Fibroblast of the conjunctiva (primary cell): Measurements from ENCODE around the gene LHX4.

ENCODE experiments used
- DNase-seq: peaks from one replicate; pipeline ENCODE4 v3.0.0-alpha.2; 2010; ENCODE audit warnings: low read depth

LHX4 gene

GRCh38 chr1:180257486-180257885 is 27.4 kb downstream of the LHX4 start:
- DNase-seq: no peak

- DNase-seq: no peak
These were observed 28.2 kb downstream of the LHX4 start for GRCh38 chr1:180258290-180258689.

DNA sequence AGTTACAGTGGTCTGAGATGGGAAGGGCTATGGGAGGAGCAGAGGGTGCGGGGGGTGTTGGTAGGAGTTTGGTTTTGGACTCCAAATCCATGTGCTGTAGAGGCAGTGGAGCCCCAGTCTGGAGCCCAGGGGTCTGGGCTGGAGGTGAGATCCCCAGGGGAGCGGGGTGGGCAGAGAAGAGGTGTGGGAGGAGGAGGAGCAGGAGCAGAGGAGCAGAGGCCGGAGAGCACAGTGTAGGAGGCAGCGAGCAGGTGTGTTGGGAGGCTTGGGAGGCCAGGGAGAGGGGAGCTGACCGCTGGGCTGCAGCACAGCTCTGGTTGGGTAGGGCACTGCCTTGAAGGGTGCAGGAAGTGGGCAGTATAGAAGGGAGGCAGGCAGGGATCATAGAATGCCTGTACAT is 28.9 kb downstream of the LHX4 start:
- DNase-seq: no peak

- no peak for DNase-seq
These were observed 29.6 kb downstream of the LHX4 start for GRCh38 chr1:180259431-180260338.

- DNase-seq: no peak
These were observed 30.5 kb downstream of the LHX4 start for GRCh38 chr1:180260541-180260940.

GRCh38 chr1:180261030-180261429 is 31.0 kb downstream of the LHX4 start:
- DNase-seq: no peak

GRCh38 chr1:180261524-180262155 is 31.6 kb downstream of the LHX4 start:
- no peak for DNase-seq

DNA sequence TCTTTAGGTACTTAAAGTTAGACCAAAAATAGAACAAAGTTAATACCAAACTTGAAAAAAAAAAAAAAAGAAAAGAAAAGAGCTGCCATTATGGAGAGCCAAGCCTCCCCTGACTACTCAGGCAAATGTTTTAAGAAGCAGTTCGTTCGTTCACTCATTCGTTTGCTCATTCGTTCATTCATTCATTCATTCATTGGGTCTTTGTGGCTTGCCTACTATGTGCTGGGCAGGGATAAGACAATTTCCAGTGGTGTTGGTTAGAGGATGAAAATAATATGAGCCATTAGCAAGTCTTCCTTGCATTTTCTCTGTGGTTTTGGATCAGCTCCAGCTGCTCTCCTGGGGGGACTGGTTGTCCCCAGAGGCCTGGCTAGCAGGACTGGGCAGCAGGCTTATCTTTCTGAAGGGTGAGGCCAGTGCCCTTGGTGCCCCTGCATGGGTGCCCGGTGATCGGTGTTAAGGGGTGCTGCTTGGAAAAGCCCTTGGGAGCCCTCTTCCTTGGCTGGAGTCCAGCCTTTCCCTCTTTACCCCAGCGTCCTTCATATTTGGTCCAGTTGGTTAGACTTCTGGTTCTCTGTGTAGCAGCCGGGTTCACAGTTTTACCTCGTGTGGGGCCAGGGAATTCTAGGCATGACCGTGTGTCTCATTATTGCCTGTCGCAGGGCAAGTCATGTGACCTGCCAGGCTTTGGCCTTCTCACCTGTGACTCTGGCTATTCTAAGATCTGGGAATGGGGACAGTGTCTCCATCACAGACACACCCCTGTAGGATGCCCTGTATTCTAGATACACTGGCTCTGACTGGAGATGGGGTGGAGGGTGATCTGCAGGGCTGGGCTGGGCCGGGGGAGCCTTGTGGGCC is 32.8 kb downstream of the LHX4 start:
- no peak for DNase-seq

GRCh38 chr1:180264595-180264994 is 34.5 kb downstream of the LHX4 start:
- DNase-seq: no peak

DNA sequence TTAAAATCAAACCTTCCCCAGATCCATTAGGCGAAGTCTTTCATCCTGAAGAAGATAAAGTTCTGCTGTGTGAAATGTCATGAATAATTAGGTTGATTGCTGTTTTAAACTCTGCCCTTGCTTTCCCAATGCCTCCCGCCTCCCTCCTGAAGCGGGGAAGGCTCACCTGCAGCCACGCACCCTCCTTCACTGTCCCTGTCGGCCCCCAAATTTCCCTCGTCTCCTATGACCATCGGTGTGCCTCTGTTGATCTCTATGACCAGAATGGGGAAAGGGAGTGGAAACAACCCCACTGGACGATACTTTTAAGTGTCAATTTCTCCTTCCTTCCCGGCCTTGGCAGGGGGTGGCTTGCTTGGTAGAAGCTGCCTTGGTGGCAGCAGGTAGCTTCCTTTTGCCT is 35.1 kb downstream of the LHX4 start:
- DNase-seq: no peak

DNA sequence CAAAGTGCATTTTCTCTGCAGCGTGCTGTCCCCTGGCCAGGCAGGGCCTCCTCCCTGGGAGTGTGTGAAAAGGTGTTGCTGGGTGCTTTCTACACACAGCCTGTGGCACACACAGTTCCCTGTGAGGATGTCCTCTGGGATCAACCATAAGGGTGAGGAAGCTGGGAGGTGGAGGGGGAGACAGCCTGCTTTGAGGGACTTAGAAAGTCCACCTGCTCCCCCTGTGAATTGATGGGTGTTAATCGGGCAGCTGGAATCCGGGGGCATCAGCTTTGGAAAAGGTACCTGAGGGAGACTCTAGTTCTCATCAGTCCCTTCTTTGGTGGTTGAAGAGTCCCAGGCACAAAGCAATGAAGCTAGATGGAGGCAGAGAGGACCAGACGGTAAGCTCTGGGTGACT is 35.8 kb downstream of the LHX4 start:
- no peak for DNase-seq

DNA sequence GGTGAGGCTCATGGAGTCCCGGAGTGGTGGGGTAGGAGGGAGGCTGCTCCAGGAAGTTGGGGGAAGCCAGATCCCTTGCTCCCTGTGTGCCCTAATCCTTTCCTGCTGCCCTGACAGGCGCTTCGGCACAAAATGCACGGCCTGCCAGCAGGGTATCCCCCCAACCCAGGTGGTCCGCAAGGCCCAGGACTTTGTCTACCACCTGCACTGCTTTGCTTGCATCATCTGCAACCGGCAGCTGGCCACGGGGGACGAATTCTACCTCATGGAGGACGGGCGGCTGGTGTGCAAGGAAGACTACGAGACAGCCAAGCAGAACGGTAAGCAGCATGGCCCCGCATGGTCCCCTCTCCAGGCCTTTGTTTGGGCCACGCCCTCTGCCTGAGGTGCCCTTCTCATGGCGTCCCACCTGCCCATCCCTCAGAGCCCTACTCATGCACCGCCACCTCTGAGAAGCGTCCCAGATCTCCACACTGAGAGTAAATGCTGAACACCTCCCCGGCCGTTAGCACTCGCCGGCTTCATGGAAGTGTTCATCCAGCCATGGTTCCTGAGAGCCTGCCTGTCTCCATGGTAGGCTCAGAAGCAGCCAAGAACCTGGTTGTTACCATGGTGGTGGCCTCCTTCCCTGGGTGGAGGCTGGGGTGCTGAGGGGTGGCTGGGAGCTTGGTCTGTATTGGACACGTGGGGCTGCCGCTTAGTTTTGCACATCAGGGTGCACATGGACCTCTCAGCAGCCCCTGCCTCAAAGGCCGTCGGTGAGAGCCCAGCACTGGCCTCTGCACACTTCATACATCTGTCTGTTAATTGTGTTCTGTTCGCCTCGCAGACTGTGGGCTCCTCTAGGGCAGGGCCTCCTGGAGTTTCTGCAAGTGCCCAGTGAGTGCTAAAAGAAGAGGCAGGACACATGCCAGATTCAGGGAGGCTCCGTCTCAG is 36.5 kb downstream of the LHX4 start:
- DNase-seq: no peak

DNA sequence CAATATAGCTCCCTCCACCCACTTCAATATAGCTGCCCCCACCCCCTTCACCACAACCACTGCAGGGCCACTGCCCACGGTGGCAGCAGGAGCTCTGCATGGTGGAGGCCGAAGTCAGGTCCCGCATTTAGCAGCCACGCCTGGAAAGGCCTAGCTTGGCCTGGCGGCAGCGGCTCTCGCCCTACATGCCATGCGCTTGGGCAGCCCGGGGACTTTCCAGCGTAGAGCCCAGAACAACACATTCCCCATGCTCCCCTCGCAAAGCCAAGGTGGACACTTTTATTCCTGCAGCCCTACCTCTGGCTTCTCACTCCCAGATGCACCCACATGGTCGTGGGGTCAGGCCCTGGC is 37.1 kb downstream of the LHX4 start:
- no peak for DNase-seq

DNA sequence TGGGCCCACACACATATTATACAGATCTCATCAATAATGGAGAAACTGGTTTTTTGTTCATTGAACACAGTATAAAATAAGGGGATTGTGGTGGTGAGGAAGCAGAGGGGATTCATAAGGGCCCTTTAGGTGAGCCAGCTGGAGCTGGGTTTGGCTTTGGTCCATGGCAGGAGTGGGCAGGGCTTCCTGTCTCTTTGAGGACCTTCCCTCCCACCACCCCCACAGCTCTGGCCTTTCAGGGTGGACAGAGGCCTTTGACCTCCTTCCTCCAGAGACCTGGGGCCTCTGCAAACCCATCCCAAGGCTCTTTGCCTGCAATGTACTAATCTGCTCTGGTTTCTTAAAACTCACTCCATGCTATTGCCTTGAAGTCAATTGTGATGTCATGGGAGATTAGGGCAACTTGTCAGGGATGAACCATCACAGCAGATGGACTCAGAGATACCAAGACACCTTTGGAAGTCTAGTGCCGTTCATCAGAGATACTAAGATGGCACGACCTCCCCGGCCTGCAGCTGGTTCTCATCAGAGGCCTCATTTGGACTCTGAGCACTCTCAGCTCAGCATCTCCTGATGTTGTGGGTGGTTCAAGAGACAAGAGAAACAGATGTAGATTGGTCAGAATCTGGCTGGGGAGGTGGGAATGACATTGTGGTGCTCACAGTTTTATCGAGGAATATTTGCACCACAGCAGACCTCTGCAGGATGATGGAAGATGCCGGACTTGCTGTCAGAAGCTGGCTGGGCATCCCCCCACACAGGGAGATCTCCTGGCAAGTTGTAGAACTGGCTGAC is 37.9 kb downstream of the LHX4 start:
- DNase-seq: no peak

DNA sequence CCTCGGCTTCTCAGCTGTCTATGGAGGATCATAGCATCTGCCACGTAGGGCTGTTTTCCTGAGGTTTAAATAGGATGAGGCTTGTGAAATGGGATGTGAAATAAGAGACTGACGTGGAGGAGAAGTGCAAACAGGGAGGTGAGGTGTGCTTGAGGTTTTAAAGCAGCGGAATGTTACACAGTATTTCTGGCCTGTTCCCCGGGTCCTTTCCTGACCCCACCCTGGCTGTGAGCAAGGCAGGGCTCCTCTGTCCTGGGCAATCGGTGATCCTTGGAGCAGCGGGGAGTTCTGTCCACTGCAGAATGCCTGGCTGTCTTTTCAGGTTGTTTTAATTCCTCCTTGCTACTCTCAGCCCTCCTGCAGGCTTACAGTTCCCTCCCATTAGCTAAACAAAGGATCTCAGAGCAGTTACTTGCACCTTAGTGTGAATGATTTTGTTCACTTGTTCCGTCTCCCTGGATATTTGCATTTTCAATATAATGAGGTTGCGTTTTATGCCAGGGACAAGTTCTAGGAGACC is 38.6 kb downstream of the LHX4 start:
- DNase-seq: no peak

GRCh38 chr1:180269645-180270529 is 39.8 kb downstream of the LHX4 start:
- DNase-seq: no peak

- no peak for DNase-seq
These were observed 40.6 kb downstream of the LHX4 start for GRCh38 chr1:180270530-180271271.
